HG03457 (cell line): ENCODE results near the gene USP47.
"Not testable (repeated sequence)": the region's sequence is repeated elsewhere in the genome, so short reads cannot be mapped to it uniquely, and the experiment has no call there.

Experiments
- ATAC-seq: cut with Tn5 transposase; IDR thresholded peaks from one replicate; pipeline ENCODE4 v1.9.1; 2021; ENCODE audit warnings: moderate number of reproducible peaks; ENCODE audit not compliant: unreplicated experiment

Gene USP47

GRCh38 chr11:11827272-11827671 lies 14.5 kb upstream of the USP47 start:
- no peak for ATAC-seq

GRCh38 chr11:11831406-11831805 lies 10.4 kb upstream of the USP47 start:
- ATAC-seq, result not testable (repeated sequence)

- ATAC-seq, result no peak
Measured at GRCh38 chr11:11836676-11837231, 5.0 kb upstream of the USP47 start.

GRCh38 chr11:11839718-11840117 lies 2.1 kb upstream of the USP47 start:
- no peak for ATAC-seq

GRCh38 chr11:11841116-11841722 lies 553 bp upstream of the USP47 start:
- no peak for ATAC-seq

GRCh38 chr11:11842421-11843008 lies 743 bp downstream of the USP47 start:
- peak; percentile 30 for ATAC-seq

GRCh38 chr11:11843211-11843621 lies 1.4 kb downstream of the USP47 start:
- ATAC-seq, result no peak

- ATAC-seq, result no peak
Measured at GRCh38 chr11:11843642-11844041, 1.9 kb downstream of the USP47 start.

GRCh38 chr11:11844272-11844671 lies 2.5 kb downstream of the USP47 start:
- no peak for ATAC-seq

- no peak for ATAC-seq
Measured at GRCh38 chr11:11845071-11845470, 3.3 kb downstream of the USP47 start.

GRCh38 chr11:11845551-11845950 lies 3.8 kb downstream of the USP47 start:
- no peak for ATAC-seq

- no peak for ATAC-seq
Measured at GRCh38 chr11:11847082-11847481, 5.3 kb downstream of the USP47 start.

- ATAC-seq, result no peak
Measured at GRCh38 chr11:11848891-11849746, 7.3 kb downstream of the USP47 start.

GRCh38 chr11:11850668-11851067 lies 8.9 kb downstream of the USP47 start:
- no peak for ATAC-seq

GRCh38 chr11:11856638-11857037 lies 14.9 kb downstream of the USP47 start:
- ATAC-seq, result no peak

- no peak for ATAC-seq
Measured at GRCh38 chr11:11857769-11858168, 16.0 kb downstream of the USP47 start.

- no peak for ATAC-seq
Measured at GRCh38 chr11:11858676-11859075, 16.9 kb downstream of the USP47 start.

GRCh38 chr11:11860103-11860979 lies 18.6 kb downstream of the USP47 start:
- no peak for ATAC-seq

GRCh38 chr11:11862999-11863398 lies 21.2 kb downstream of the USP47 start:
- no peak for ATAC-seq

- no peak for ATAC-seq
Measured at GRCh38 chr11:11864332-11864731, 22.6 kb downstream of the USP47 start.

GRCh38 chr11:11864803-11865202 lies 23.0 kb downstream of the USP47 start:
- no peak for ATAC-seq
